ENCODE measurements around the gene STON2.
A peak's percentile ranks its signal among the peaks of the same experiment; 100 is the strongest.
"Not testable (repeated sequence)": the region's sequence is repeated elsewhere in the genome, so short reads cannot be mapped to it uniquely, and the experiment has no call there.

STON2 gene

GRCh38 chr14:81435048-81435390 lies 34.9 kb upstream of the STON2 start:
- no peak for TF ChIP-seq CTCF (IDR thresholded peaks at IDR 0.05; ENCODE audit: unreplicated experiment in 3 of 3)
- Mint-ChIP-seq H3K4me1 (peaks cover 25% of the 10 kb centered on the region), H3K27ac (peak overlapping the region; percentile 24 to 82 (median 77)), H3K27me3 (ENCODE audit: low read depth) (peaks cover 78% of the 10 kb centered on the region), H3K9me3 (no peaks in the 10 kb centered on the region), H3K36me3 (ENCODE audit: low read depth) (no peaks in the 10 kb centered on the region), H3K4me3 (peak overlapping the region; percentile 82 to 91 (median 88))

DNA sequence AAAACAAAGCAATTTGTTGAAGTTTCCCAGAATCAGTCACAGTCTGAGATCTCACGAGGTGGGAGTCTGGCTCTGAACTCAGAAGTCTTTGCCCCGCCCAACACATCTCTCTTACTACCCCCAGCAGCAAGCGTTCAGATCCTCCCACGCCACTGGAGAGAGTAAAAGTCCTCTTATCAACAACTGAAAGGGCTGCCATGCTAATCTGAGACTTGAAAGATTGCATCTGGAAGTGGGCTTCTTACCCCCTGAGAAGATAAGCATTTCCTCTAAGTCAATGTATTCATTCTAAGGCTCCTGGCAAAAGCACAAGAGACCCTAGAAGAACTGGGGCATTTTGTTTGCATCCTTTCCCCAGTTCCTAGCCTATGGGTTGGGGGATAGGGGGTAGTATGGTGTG lies 34.1 kb upstream of the STON2 start:
- TF ChIP-seq CTCF (IDR thresholded peaks at IDR 0.05; ENCODE audit: unreplicated experiment in 3 of 3) = no peak

GRCh38 chr14:81433378-81433777 lies 33.3 kb upstream of the STON2 start:
- H3K27me3 Mint-ChIP-seq (ENCODE audit: low read depth) = peaks cover 65% of the 10 kb centered on the region
- no peaks in the 10 kb centered on the region for H3K9me3 Mint-ChIP-seq
- no peak for TF ChIP-seq CTCF (IDR thresholded peaks at IDR 0.05; ENCODE audit: unreplicated experiment in 3 of 3)
- peaks cover 28% of the 10 kb centered on the region for H3K4me1 Mint-ChIP-seq
- H3K4me3 Mint-ChIP-seq = peak overlapping the region; percentile 18 to 82 (median 31)
- H3K27ac Mint-ChIP-seq = peak overlapping the region in 2 of 3 experiments; percentile 3 to 39
- no peaks in the 10 kb centered on the region for H3K36me3 Mint-ChIP-seq (ENCODE audit: low read depth)

More for the DNA sequence above, 34.1 kb upstream of the STON2 start:
- peaks cover 74% of the 10 kb centered on the region for H3K27me3 Mint-ChIP-seq (ENCODE audit: low read depth)
- H3K9me3 Mint-ChIP-seq = no peaks in the 10 kb centered on the region
- H3K36me3 Mint-ChIP-seq (ENCODE audit: low read depth) = no peaks in the 10 kb centered on the region
- H3K4me3 Mint-ChIP-seq = peak overlapping the region; percentile 79 to 84 (median 82)
- H3K27ac Mint-ChIP-seq = peak overlapping the region in 2 of 3 experiments; percentile 50 to 82
- peaks cover 28% of the 10 kb centered on the region for H3K4me1 Mint-ChIP-seq

GRCh38 chr14:81432219-81432661 lies 32.1 kb upstream of the STON2 start:
- Mint-ChIP-seq H3K4me1 (peaks cover 37% of the 10 kb centered on the region), H3K36me3 (ENCODE audit: low read depth) (no peaks in the 10 kb centered on the region), H3K27me3 (ENCODE audit: low read depth) (peaks cover 58% of the 10 kb centered on the region), H3K9me3 (no peaks in the 10 kb centered on the region), H3K4me3 (peak overlapping the region in 1 of 3 experiments; percentile 37), H3K27ac (no peak overlapping the region)
- TF ChIP-seq CTCF (IDR thresholded peaks at IDR 0.05; ENCODE audit: unreplicated experiment in 3 of 3) = no peak

- TF ChIP-seq CTCF (IDR thresholded peaks at IDR 0.05; ENCODE audit: unreplicated experiment in 3 of 3) = no peak
- H3K27ac Mint-ChIP-seq = no peak overlapping the region
- H3K36me3 Mint-ChIP-seq (ENCODE audit: low read depth) = peaks cover 4% of the 10 kb centered on the region
- H3K27me3 Mint-ChIP-seq (ENCODE audit: low read depth) = peaks cover 45% of the 10 kb centered on the region
- H3K4me3 Mint-ChIP-seq = no peak overlapping the region
- H3K9me3 Mint-ChIP-seq = no peaks in the 10 kb centered on the region
- peaks cover 38% of the 10 kb centered on the region for H3K4me1 Mint-ChIP-seq
These were observed 30.1 kb upstream of the STON2 start for GRCh38 chr14:81430235-81430634.

DNA sequence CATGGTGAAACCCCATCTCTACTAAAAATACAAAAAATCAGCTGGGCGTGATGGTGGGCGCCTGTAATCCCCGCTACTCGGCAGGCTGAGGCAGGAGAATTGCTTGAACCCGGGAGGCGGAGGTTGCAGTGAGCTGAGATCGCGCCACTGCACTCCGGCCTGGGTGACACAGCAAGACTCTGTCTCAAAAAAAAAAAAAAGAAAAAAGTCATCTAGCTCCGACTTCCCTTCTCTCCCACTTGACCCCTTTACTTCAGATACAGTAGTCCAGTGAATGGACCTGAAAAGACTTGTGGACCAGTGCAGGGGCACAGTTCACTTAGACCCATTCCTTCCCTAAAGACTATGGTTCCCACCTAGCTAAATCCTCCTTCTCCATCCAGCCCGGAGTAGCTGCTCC lies 29.6 kb upstream of the STON2 start:
- H3K4me1 Mint-ChIP-seq = peaks cover 33% of the 10 kb centered on the region
- not testable (repeated sequence) for H3K36me3 Mint-ChIP-seq (ENCODE audit: low read depth); H3K4me3 Mint-ChIP-seq; H3K27ac Mint-ChIP-seq; H3K9me3 Mint-ChIP-seq
- peaks cover 40% of the 10 kb centered on the region for H3K27me3 Mint-ChIP-seq (ENCODE audit: low read depth)
